GM21737 (cell line): Measurements from ENCODE around the gene FARS2.

ENCODE experiments used
- ATAC-seq: cut with Tn5 transposase; IDR thresholded peaks from one replicate; pipeline ENCODE4 v1.9.1; 2021; ENCODE audit warnings: mild to moderate bottlenecking, moderate library complexity; ENCODE audit not compliant: unreplicated experiment

The FARS2 gene

GRCh38 chr6:5459346-5459745 lies 198.0 kb downstream of the FARS2 start:
- ATAC-seq, result no peak

GRCh38 chr6:5461365-5461764 lies 200.1 kb downstream of the FARS2 start:
- no peak for ATAC-seq

- ATAC-seq, result no peak
Measured at GRCh38 chr6:5462856-5463255, 201.5 kb downstream of the FARS2 start.

- no peak for ATAC-seq
Measured at GRCh38 chr6:5463690-5464089, 202.4 kb downstream of the FARS2 start.

GRCh38 chr6:5464099-5464885 lies 203.0 kb downstream of the FARS2 start:
- no peak for ATAC-seq

GRCh38 chr6:5466281-5467136 lies 205.2 kb downstream of the FARS2 start:
- no peak for ATAC-seq

- ATAC-seq, result no peak
Measured at GRCh38 chr6:5468586-5468985, 207.3 kb downstream of the FARS2 start.

GRCh38 chr6:5469101-5469846 lies 208.0 kb downstream of the FARS2 start:
- ATAC-seq, result no peak

GRCh38 chr6:5471044-5471443 lies 209.7 kb downstream of the FARS2 start:
- peak; percentile 75 for ATAC-seq

GRCh38 chr6:5471637-5472398 lies 210.5 kb downstream of the FARS2 start:
- ATAC-seq, result no peak

- no peak for ATAC-seq
Measured at GRCh38 chr6:5472571-5472970, 211.3 kb downstream of the FARS2 start.

GRCh38 chr6:5475779-5476178 lies 214.5 kb downstream of the FARS2 start:
- ATAC-seq, result no peak

- no peak for ATAC-seq
Measured at GRCh38 chr6:5478380-5478779, 217.1 kb downstream of the FARS2 start.

GRCh38 chr6:5481033-5481432 lies 219.7 kb downstream of the FARS2 start:
- ATAC-seq, result no peak

- ATAC-seq, result no peak
Measured at GRCh38 chr6:5481750-5482149, 220.4 kb downstream of the FARS2 start.

GRCh38 chr6:5482619-5483018 lies 221.3 kb downstream of the FARS2 start:
- no peak for ATAC-seq

GRCh38 chr6:5484692-5485091 lies 223.4 kb downstream of the FARS2 start:
- no peak for ATAC-seq

GRCh38 chr6:5486214-5486613 lies 224.9 kb downstream of the FARS2 start:
- peak; percentile 74 for ATAC-seq

- no peak for ATAC-seq
Measured at GRCh38 chr6:5490501-5491069, 229.3 kb downstream of the FARS2 start.

- no peak for ATAC-seq
Measured at GRCh38 chr6:5492356-5492755, 231.0 kb downstream of the FARS2 start.
